ENCODE data around the gene COMMD1.

- TF ChIP-seq MYC (IDR thresholded peaks at IDR 0.05; ENCODE audit: low read depth, low read length) = no peak
- no peak for TF ChIP-seq CTCF (IDR thresholded peaks at IDR 0.05; ENCODE audit: extremely low read depth in 1 of 2, insufficient read depth in 1 of 2, low read depth in 1 of 2, low read length in 2 of 2)
- no peak for TF ChIP-seq POLR2AphosphoS5 (IDR thresholded peaks at IDR 0.05; ENCODE audit: insufficient read depth, low read depth, low read length)
- TF ChIP-seq, protein P1, sequence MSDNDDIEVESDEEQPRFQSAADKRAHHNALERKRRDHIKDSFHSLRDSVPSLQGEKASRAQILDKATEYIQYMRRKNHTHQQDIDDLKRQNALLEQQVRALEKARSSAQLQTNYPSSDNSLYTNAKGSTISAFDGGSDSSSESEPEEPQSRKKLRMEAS (IDR thresholded peaks at IDR 0.05; ENCODE audit: insufficient read depth, insufficient read length) = no peak
- no peak for TF ChIP-seq GATA2 (IDR thresholded peaks at IDR 0.05; ENCODE audit: insufficient read depth, insufficient read length, low read depth, low read length)
- TF ChIP-seq JUN (IDR thresholded peaks at IDR 0.05; ENCODE audit: borderline replicate concordance, insufficient read depth, insufficient read length, low read depth) = no peak
- no peak for TF ChIP-seq POLR2A (IDR thresholded peaks at IDR 0.05; ENCODE audit: low read depth, low read length)
Observed at GRCh38 chr2:61952288-61952687, 46.8 kb downstream of the COMMD1 start.
